GM20000 (cell line): ENCODE measurements around the gene IFITM1.

ENCODE experiments used
- DNase-seq: peaks from one replicate; pipeline ENCODE4 v3.0.0; 2012; ENCODE audit warnings: low spot score
- CTCF ChIP-seq: IDR thresholded peaks from 2 replicates; pipeline ENCODE4 v1.5.1; 2012; ENCODE audit warnings: mild to moderate bottlenecking, control low read depth; ENCODE audit errors: extremely low read depth, missing control alignments

Gene IFITM1

GRCh38 chr11:313787-314553 lies at the start of gene IFITM1:
IFITM1 (plus strand) TSS chr11:314040; CDS start chr11:314171, 131 bp downstream.
- no peak for TF ChIP-seq CTCF
- peak; percentile 90 for DNase-seq

- TF ChIP-seq CTCF = no peak
- DNase-seq = peak; percentile 56
Observed at GRCh38 chr11:266676-267439, 47.0 kb upstream of the IFITM1 start.

- no peak for TF ChIP-seq CTCF
- DNase-seq = peak; percentile 76
Observed at GRCh38 chr11:267491-267994, 46.3 kb upstream of the IFITM1 start.

GRCh38 chr11:268716-269145 lies 45.1 kb upstream of the IFITM1 start:
- peak; percentile 52 for DNase-seq
- TF ChIP-seq CTCF = peak; percentile 21

GRCh38 chr11:269146-269890 lies 44.5 kb upstream of the IFITM1 start:
- no peak for TF ChIP-seq CTCF
- DNase-seq = peak; percentile 78

GRCh38 chr11:270451-271318 lies 43.2 kb upstream of the IFITM1 start:
- no peak for TF ChIP-seq CTCF
- no peak for DNase-seq
